ENCODE results near the gene TBX5. TPM values are rescaled to one million over a fixed set of nuclear protein-coding genes. Genes with fewer than 3 reads are reported as not detected.
A peak's percentile ranks its signal among the peaks of the same experiment; 100 is the strongest.

Gene TBX5
- total and polyA plus RNA-seq, 2 of the 4 experiments (the other 2 are of a cell fraction), result 13.3 to 14.7 TPM

DNA sequence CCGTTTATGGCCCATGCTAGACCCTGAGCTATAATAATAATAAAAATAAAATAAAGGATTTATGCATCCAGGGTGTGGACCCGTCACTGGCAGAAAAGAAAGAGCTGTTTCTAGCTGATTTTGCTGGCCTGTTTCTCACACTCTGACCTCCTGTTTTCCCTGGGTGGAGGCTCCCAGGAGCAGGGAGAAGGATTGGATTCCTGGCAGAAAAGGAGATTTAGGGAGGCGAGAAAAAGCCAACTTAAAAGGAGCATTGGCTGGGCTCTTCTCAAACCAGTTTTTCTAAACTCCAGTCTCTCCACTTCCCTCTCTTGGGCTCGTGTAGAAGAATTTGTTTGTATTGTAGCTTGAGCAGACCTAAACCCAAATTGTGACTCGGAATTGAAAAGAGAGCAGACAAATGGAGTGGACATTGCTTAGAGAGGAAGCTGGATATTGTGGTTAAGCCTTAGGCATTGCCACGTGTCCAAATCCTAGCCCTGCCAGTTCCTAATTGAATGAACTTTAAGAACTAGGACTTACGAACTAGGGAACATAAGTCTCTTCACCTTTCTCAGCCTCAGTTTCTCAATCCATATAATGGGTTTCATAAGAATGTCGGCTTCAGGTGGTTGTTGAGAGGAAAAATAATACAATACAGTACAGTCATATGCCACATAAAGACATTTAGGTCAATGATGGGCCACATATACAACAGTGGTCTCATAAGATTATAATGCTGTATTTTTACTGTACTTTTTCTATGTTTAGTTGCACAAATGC is 14.4 kb upstream of the TBX5 start:
- H3K27me3 ChIP-seq (ENCODE audit: control insufficient read depth, insufficient read depth, low read length), result no peaks in the 10 kb centered on the region
- WGBS, 2 experiments (ENCODE audit: extremely low coverage in 2 of 2, insufficient read length in 1 of 2), result 90% methylated on average over 2 of the region's 8 CpGs; no CpG with 5 or more reads in 1 of the 2 experiments
- H2AK5ac ChIP-seq (ENCODE audit: low read depth, low read length), result no peak overlapping the region
- intact Hi-C loops (cut with micrococcal nuclease) (no loop called here), in situ Hi-C loops (cut with MboI; ENCODE audit: low sequenced_read_pairs) (loop anchor here (25.0 kb wide), 2 partner anchors 917 to 1233 kb away; partner anchors contain the start of genes DDX54 and RITA1), dilution Hi-C loops (cut with HindIII; ENCODE audit: low sequenced_read_pairs, unreplicated experiment) (no loop called here)
- H3K27ac ChIP-seq (ENCODE audit: insufficient read depth, low read length), result no peak overlapping the region
- H4K20me1 ChIP-seq (ENCODE audit: insufficient read depth, low read length), result no peaks in the 10 kb centered on the region
- H4K5ac ChIP-seq (ENCODE audit: low read depth, low read length), result 0 out of 2 replicates have a peak overlapping the region, but pooled peaks have one; percentile 22
- DNase-seq, result no peak
- no peak overlapping the region for H4K91ac ChIP-seq (ENCODE audit: insufficient read depth, low read depth, low read length)
- ChIA-PET POLR2A (ENCODE audit: unreplicated experiment) (interaction anchor here (0.7 kb wide), 1 partner anchor 15 kb away, joined by 3 read pairs; no protein-coding TSS in a partner anchor), CTCF (no interaction called here)
- peaks cover 30% of the 10 kb centered on the region in 2 experiments; a peak in 3 of 4 replicates for H3K79me1 ChIP-seq (ENCODE audit: low read depth in 1 of 2, low read length in 2 of 2)
- H2BK120ac ChIP-seq (ENCODE audit: low read depth, low read length), result no peak overlapping the region
- H3K4ac ChIP-seq (ENCODE audit: low read depth, low read length), result no peak overlapping the region
- BruUV-seq (replicated peaks), result no TSS peak
- peaks cover 9% of the 10 kb centered on the region for H3K9me1 ChIP-seq (ENCODE audit: insufficient read depth, low read length)
- no peak overlapping the region for H3K4me3 ChIP-seq (ENCODE audit: insufficient read depth, low read depth, low read length)
- H3K56ac ChIP-seq (ENCODE audit: extremely low read depth, insufficient read depth, low read length), result no peak overlapping the region
- H2AK9ac ChIP-seq (replicated peaks; ENCODE audit: low read depth, low read length, poor library complexity), result no peak overlapping the region
- TF ChIP-seq FOS (IDR thresholded peaks at IDR 0.05; ENCODE audit: low read depth, low read length), result no peak
- no peak for TF ChIP-seq NFE2L2 (IDR thresholded peaks at IDR 0.05; ENCODE audit: low read depth, low read length)
- TF ChIP-seq USF2 (IDR thresholded peaks at IDR 0.05; ENCODE audit: low read depth, low read length), result no peak
- TF ChIP-seq CEBPB (IDR thresholded peaks at IDR 0.05; ENCODE audit: low read depth, low read length), result no peak
- no peak for TF ChIP-seq CHD1 (IDR thresholded peaks at IDR 0.05; ENCODE audit: low read depth, low read length)
- no peak for TF ChIP-seq BHLHE40 (IDR thresholded peaks at IDR 0.05; ENCODE audit: low read depth, low read length)
- TF ChIP-seq MXI1 (IDR thresholded peaks at IDR 0.05; ENCODE audit: borderline replicate concordance, low read depth, low read length), result no peak
- TF ChIP-seq SMC3 (IDR thresholded peaks at IDR 0.05; ENCODE audit: low read depth, low read length), result no peak
- TF ChIP-seq RFX5 (IDR thresholded peaks at IDR 0.05; ENCODE audit: low read depth, low read length), result no peak
- TF ChIP-seq RCOR1 (IDR thresholded peaks at IDR 0.05; ENCODE audit: insufficient replicate concordance, low read length), result no peak
- TF ChIP-seq RAD21 (IDR thresholded peaks at IDR 0.05; ENCODE audit: low read length), result no peak
- TF ChIP-seq ELK1 (IDR thresholded peaks at IDR 0.05; ENCODE audit: borderline replicate concordance, low read depth, low read length), result no peak
- no peak for TF ChIP-seq POLR2A (IDR thresholded peaks at IDR 0.05; ENCODE audit: low read depth, low read length)
- no peak overlapping the region for H2AFZ ChIP-seq (replicated peaks; ENCODE audit: low read length, poor library complexity)
- peaks cover 9% of the 10 kb centered on the region for H3K4me1 ChIP-seq (ENCODE audit: control insufficient read depth, insufficient read depth, low read length)
- no peak overlapping the region for H3K9ac ChIP-seq (ENCODE audit: low read depth, low read length)
- no peak overlapping the region for H2BK15ac ChIP-seq (ENCODE audit: low read depth, low read length)
- no peak for ATAC-seq (ENCODE audit: low read depth)
- H4K8ac ChIP-seq (ENCODE audit: low read depth in 2 of 2, low read length in 2 of 2), result no peak overlapping the region
- H3K9me3 ChIP-seq (ENCODE audit: control insufficient read depth, insufficient read depth, low read length), result no peaks in the 10 kb centered on the region
- no peak overlapping the region for H3K14ac ChIP-seq (replicated peaks; ENCODE audit: low read depth, low read length)
- H2BK20ac ChIP-seq (ENCODE audit: low read depth, low read length), result no peak overlapping the region
- no peak overlapping the region for H2BK5ac ChIP-seq (ENCODE audit: low read depth, low read length, poor library complexity, severe bottlenecking)
- peaks cover 2% of the 10 kb centered on the region; the same call in 1 of the 2 replicates for H3K36me3 ChIP-seq (ENCODE audit: control insufficient read depth, insufficient read depth, low read length)
- H3K4me2 ChIP-seq (ENCODE audit: low read depth, low read length), result no peak overlapping the region
- H3K23ac ChIP-seq (ENCODE audit: low read depth, low read length), result no peak overlapping the region
- H3K18ac ChIP-seq (ENCODE audit: low read depth, low read length), result no peak overlapping the region
